Activated T-cell treated with anti-CD3 and anti-CD28 coated beads for 24 hours (primary cell): ENCODE measurements around the gene NCS1.
A peak's percentile ranks its signal among the peaks of the same experiment; 100 is the strongest.

Experiments used
- DNase-seq: peaks from one replicate; pipeline ENCODE4 v3.0.0-alpha.2; 2020; ENCODE audit warnings: low read depth

The NCS1 gene

GRCh38 chr9:130172161-130172857, at the start of gene NCS1:
TSS of gene NCS1 (plus strand) at chr9:130172404. CDS start at chr9:130172664, 260 bp downstream.
- DNase-seq = peak; percentile 48

GRCh38 chr9:130122456-130122855, 49.7 kb upstream of the NCS1 start:
- DNase-seq = no peak

GRCh38 chr9:130124085-130124860, 47.9 kb upstream of the NCS1 start:
- no peak for DNase-seq

GRCh38 chr9:130126721-130127433, 45.3 kb upstream of the NCS1 start:
- no peak for DNase-seq

GRCh38 chr9:130128251-130128650, 44.0 kb upstream of the NCS1 start:
- peak; percentile 58 for DNase-seq

- DNase-seq = peak; percentile 48
Observed at GRCh38 chr9:130128733-130129431, 43.3 kb upstream of the NCS1 start.

- DNase-seq = peak; percentile 10
Observed at GRCh38 chr9:130129432-130130061, 42.7 kb upstream of the NCS1 start.

GRCh38 chr9:130132746-130133145, 39.5 kb upstream of the NCS1 start:
- DNase-seq = no peak

- DNase-seq = no peak
Observed at GRCh38 chr9:130137081-130137640, 35.0 kb upstream of the NCS1 start.

GRCh38 chr9:130137641-130138081, 34.5 kb upstream of the NCS1 start:
- DNase-seq = no peak

GRCh38 chr9:130138171-130138653, 34.0 kb upstream of the NCS1 start:
- DNase-seq = no peak

GRCh38 chr9:130138791-130139190, 33.4 kb upstream of the NCS1 start:
- DNase-seq = no peak

- DNase-seq = no peak
Observed at GRCh38 chr9:130139251-130139650, 33.0 kb upstream of the NCS1 start.

GRCh38 chr9:130140706-130141105, 31.5 kb upstream of the NCS1 start:
- peak; percentile 36 for DNase-seq

- DNase-seq = no peak
Observed at GRCh38 chr9:130142056-130142455, 30.1 kb upstream of the NCS1 start.

- no peak for DNase-seq
Observed at GRCh38 chr9:130142641-130143040, 29.6 kb upstream of the NCS1 start.

- no peak for DNase-seq
Observed at GRCh38 chr9:130143279-130143893, 28.8 kb upstream of the NCS1 start.

- no peak for DNase-seq
Observed at GRCh38 chr9:130143958-130144366, 28.2 kb upstream of the NCS1 start.

GRCh38 chr9:130144703-130145102, 27.5 kb upstream of the NCS1 start:
- DNase-seq = no peak

GRCh38 chr9:130145658-130146057, 26.5 kb upstream of the NCS1 start:
- no peak for DNase-seq

GRCh38 chr9:130147198-130147597, 25.0 kb upstream of the NCS1 start:
- DNase-seq = no peak
